Large intestine (tissue), 3 donors: ENCODE data around the gene GCAT. TPM values are rescaled to one million over a fixed set of nuclear protein-coding genes. Genes with fewer than 3 reads are reported as not detected.

Source experiments
- DNase-seq, 2 donors: peaks; one replicate each; pipeline versions ENCODE4 v3.0.0 to v3.0.0-alpha.2; 2013
- H3K27ac ChIP-seq: one replicate; pipeline ENCODE4 v1.5.1; 2013; ENCODE audit warnings: low read length
- H3K27me3 ChIP-seq: 2 replicates; pipeline ENCODE4 v1.6.1; 2013; ENCODE audit warnings: low read length; ENCODE audit not compliant: control insufficient read depth, insufficient read depth
- H3K36me3 ChIP-seq: 2 replicates; pipeline ENCODE4 v1.6.1; 2013; ENCODE audit warnings: low read length; ENCODE audit not compliant: control insufficient read depth, insufficient read depth
- H3K4me1 ChIP-seq: one replicate; pipeline ENCODE4 v1.6.1; 2013; ENCODE audit warnings: low read length; ENCODE audit not compliant: control insufficient read depth, insufficient read depth
- H3K4me3 ChIP-seq: one replicate; pipeline ENCODE4 v1.5.1; 2013; ENCODE audit warnings: low read length
- H3K9me3 ChIP-seq: one replicate; pipeline ENCODE4 v1.6.1; 2013; ENCODE audit warnings: mild to moderate bottlenecking, low read depth, low read length, moderate library complexity; ENCODE audit not compliant: control insufficient read depth
- WGBS: methylation state at CpG from one replicate; pipeline ENCODE4 v1.1.5; 2013; ENCODE audit warnings: low lambda C conversion rate; ENCODE audit not compliant: insufficient coverage; 5-methylcytosine and 5-hydroxymethylcytosine counted together
- polyA plus RNA-seq: library from polyadenylated mRNA; unstranded; fragments of 120-200 nt; gene quantifications from one replicate; pipeline ENCODE4 v1.2.1, GENCODE V29; 2013

Gene GCAT
- polyA plus RNA-seq, 1 donor: 9.2 TPM

DNA sequence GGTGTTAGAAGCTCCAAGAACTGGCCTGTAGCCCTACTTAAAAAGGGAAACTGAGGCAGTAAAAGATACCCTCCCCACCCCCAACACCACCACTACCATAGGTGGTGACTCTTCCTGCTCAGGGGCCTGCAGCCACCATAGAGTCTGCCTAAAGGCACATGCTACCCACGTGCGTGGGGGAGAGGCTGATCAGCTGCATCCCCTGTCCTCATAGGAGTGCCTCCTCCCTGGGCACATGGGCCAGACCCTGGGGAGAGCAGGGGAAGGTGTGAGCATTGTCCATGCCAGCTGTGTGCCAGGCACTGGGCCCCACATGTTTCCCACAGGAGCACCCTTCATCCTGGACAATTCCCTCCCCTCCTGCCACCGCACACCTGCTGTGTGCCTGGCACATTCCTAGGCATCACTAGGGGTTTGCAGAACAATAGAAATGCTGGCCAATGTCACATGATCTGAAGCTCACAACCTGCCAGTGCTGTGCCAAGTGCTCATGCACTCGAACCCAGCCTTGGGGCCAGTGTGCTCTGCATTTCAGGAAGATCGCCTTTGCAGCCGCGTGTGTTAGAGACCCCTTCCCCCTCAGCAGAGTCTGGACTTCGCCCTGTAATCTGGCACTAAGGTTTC is 41.7 kb upstream of the GCAT start:
- H3K36me3 ChIP-seq: peaks cover 61% of the 10 kb centered on the region
- no peaks in the 10 kb centered on the region for H3K27me3 ChIP-seq
- H3K27ac ChIP-seq: no peak overlapping the region
- no peak for DNase-seq
- H3K9me3 ChIP-seq: no peaks in the 10 kb centered on the region
- WGBS: no CpG with 5 or more reads among the region's 8 CpGs
- H3K4me3 ChIP-seq: no peak overlapping the region
- no peaks in the 10 kb centered on the region for H3K4me1 ChIP-seq

DNA sequence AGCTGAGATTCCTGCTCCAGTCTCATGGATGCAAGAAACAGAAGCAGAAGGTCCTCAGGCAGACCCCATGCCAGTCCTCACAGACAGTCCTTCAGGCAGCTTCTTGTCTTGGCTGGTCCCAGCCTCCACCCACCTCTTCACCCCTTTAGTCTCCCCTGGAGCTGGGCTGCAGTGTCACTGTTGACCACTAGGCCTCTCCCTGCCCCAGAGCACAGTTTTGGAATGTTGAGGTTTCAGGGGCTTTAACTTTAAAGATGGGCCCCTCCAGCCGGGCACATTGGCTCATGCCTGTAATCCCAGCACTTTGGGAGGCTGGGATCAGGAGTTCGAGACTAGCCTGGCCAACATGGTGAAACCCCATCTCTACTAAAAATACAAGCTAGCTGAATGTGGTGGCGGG is 39.5 kb upstream of the GCAT start:
- Histone ChIP-seq H3K27me3 (no peaks in the 10 kb centered on the region), H3K36me3 (peaks cover 76% of the 10 kb centered on the region), H3K4me1 (no peaks in the 10 kb centered on the region), H3K9me3 (no peaks in the 10 kb centered on the region), H3K27ac (no peak overlapping the region), H3K4me3 (no peak overlapping the region)
- no CpG with 5 or more reads among the region's 3 CpGs for WGBS
- no peak for DNase-seq

DNA sequence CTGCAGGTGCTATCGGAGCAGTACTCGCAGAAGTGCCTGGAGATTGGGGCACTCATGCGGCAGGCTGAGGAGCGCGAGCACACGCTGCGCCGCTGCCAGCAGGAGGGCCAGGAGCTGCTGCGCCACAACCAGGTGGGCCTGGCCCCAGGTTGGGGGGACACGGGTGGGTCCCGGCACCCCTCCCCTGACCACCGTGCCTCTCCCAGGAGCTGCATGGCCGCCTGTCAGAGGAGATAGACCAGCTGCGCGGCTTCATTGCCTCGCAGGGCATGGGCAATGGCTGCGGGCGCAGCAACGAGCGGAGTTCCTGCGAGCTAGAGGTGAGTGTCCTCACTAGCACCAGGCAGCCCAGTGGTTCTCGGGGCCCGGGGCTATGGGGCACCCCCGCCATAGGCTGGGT is 38.7 kb upstream of the GCAT start:
- H3K4me1 ChIP-seq: no peaks in the 10 kb centered on the region
- no peaks in the 10 kb centered on the region for H3K27me3 ChIP-seq
- no peak overlapping the region for H3K27ac ChIP-seq
- no peak for DNase-seq
- no peak overlapping the region for H3K4me3 ChIP-seq
- no peaks in the 10 kb centered on the region for H3K9me3 ChIP-seq
- WGBS: no CpG with 5 or more reads among the region's 24 CpGs
- H3K36me3 ChIP-seq: peaks cover 77% of the 10 kb centered on the region

DNA sequence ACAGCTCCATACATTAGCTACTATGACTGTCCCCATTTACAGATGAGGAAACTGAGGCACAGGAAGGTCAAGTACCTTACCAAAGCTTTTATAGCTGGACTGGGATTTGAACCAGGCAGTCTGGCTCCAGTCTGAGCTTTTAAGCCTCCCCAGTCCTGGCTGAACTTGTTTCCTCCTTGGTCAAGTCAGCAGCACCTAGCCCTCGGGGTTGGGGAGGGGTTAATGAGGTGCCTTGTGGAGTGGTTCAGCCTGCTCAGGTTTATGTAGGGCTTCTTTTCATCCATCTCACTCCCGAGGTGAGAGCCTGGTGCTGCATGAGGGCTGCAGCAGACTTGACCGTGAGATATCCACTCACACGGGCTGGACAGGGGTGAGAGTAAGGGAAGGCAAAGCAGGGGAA is 36.7 kb upstream of the GCAT start:
- WGBS: no CpG with 5 or more reads among the region's 4 CpGs
- Histone ChIP-seq H3K4me3 (no peak overlapping the region), H3K4me1 (no peaks in the 10 kb centered on the region), H3K27ac (no peak overlapping the region), H3K9me3 (no peaks in the 10 kb centered on the region), H3K36me3 (peaks cover 74% of the 10 kb centered on the region), H3K27me3 (no peaks in the 10 kb centered on the region)
- DNase-seq: no peak

DNA sequence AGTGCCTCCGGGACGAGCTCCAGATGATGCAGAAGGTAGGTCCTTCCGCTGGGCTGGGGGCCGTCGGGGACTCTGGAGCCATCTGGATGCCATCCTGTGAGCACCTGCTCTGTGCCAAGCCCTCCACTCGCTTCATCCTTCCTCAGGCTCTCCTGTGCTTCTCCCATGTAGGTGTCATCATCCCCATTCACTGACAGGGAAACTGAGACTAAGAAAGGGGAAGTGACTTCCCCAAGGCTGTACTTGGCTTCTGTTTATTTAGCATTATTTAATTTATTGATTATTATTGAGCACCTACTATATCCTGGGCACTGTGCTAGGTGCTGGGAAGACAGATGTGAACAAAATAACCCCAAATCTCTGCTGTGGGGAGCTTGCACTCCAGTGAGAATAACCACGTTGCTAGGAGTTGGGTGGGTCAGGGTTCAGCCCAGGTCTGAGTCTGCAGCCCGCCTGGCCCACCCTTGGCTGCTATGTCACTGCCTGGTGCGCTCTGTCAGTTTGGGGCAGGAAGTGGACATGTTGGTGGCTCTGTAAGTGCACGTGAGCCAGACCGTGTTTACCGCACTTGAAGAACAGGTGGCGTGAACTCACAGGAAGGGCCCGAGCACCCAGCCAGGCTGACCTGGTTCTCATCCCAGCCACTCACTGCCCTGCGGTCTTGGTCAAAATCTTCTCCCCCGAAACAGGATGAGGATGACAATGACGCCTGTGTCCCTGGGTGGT is 35.9 kb upstream of the GCAT start:
- no peaks in the 10 kb centered on the region for H3K4me1 ChIP-seq
- WGBS: no CpG with 5 or more reads among the region's 17 CpGs
- no peak for DNase-seq
- peaks cover 71% of the 10 kb centered on the region for H3K36me3 ChIP-seq
- H3K4me3 ChIP-seq: no peak overlapping the region
- H3K9me3 ChIP-seq: no peaks in the 10 kb centered on the region
- H3K27me3 ChIP-seq: no peaks in the 10 kb centered on the region
- H3K27ac ChIP-seq: no peak overlapping the region

DNA sequence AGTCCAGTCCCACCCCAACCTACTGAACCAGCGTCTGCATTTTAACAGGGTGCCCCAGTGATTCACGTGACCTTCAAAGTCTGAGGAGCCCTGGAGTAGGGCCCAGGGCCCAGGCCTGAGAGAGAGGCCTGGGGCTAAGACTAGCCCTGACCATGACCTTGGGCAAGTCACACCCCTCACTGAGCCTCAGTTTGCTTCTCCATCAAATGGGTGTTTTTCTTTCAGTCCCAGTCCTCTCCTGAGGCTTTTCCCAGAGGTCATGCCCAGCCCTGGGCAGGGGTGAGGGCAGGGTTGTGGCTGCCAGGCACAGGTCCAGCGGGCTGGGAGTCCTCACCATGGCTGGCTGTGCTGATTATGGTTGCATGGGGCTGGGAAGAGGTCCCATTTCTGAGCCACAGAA is 33.0 kb upstream of the GCAT start:
- peaks cover 47% of the 10 kb centered on the region for H3K36me3 ChIP-seq

DNA sequence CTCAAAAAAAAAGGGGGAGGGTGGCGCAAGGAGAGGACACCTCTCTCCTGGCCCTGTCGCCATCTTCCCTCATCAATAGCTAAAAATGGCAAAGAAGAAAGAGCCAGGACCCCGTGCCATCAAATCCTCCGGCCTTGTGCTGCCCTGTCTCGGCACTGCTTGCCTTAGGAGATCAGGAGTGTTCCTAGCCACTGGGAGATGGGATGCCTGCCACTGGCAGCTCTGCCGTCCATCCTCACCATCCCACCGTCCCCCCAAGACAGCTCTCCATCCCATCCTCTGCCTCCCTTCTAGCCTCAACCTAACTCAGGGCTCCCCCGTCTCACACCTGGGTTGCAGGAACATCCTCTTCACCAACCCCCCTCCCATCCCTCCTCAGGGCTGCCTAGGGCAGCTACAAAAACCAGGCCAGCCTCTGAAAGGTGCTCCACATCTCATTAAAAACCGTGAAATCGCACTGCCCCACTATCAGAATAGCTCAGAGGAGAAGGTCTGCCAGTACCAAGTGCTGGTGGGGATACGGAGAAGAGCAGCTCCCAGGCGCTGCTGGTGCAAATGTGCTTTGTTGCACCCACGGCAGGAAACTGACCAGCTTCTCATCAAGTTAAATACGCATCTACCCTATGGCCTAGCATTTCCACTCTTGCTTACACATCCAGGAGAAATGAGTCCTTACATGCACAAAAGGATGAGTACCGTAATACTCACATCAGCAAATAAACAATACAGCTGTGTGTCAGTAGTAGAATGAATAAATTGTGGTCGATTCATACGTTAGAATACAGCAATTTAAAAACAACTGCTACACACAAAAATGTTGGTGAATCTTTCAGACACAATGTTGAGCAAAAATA is 31.7 kb upstream of the GCAT start:
- H3K36me3 ChIP-seq: peaks cover 42% of the 10 kb centered on the region
- DNase-seq: no peak
- peaks cover 4% of the 10 kb centered on the region for H3K4me1 ChIP-seq
- 100% methylated on average over 1 of the region's 17 CpGs for WGBS
- H3K27me3 ChIP-seq: no peaks in the 10 kb centered on the region
- H3K27ac ChIP-seq: no peak overlapping the region
- H3K9me3 ChIP-seq: no peaks in the 10 kb centered on the region
- H3K4me3 ChIP-seq: no peak overlapping the region

More for the DNA sequence above, 33.0 kb upstream of the GCAT start:
- Histone ChIP-seq H3K27me3 (no peaks in the 10 kb centered on the region), H3K4me1 (peaks cover 4% of the 10 kb centered on the region), H3K27ac (no peak overlapping the region), H3K4me3 (no peak overlapping the region), H3K9me3 (no peaks in the 10 kb centered on the region)
- no peak for DNase-seq
- WGBS: no CpG with 5 or more reads among the region's 3 CpGs

DNA sequence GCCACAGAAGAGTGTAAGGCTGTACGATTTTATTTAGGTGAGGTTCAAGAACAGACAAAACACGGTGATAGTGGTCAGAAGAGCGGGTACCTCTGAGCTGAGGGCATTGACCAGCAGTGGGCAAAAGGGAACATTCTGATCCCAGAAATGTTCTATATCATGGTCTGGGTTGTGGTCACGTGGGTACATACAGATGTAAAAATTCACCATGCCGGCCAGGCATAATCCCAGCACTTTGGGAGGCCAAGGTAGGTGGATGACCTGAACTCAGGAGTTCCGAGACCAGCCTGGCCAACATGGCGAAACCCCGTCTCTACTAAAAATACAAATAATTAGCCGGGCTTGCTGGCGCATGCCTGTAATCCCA is 31.1 kb upstream of the GCAT start:
- H3K4me1 ChIP-seq: peaks cover 4% of the 10 kb centered on the region
- H3K9me3 ChIP-seq: no peaks in the 10 kb centered on the region
- peaks cover 36% of the 10 kb centered on the region for H3K36me3 ChIP-seq
- no peak overlapping the region for H3K4me3 ChIP-seq
- DNase-seq: no peak
- no peaks in the 10 kb centered on the region for H3K27me3 ChIP-seq
- no CpG with 5 or more reads among the region's 10 CpGs for WGBS
- no peak overlapping the region for H3K27ac ChIP-seq

DNA sequence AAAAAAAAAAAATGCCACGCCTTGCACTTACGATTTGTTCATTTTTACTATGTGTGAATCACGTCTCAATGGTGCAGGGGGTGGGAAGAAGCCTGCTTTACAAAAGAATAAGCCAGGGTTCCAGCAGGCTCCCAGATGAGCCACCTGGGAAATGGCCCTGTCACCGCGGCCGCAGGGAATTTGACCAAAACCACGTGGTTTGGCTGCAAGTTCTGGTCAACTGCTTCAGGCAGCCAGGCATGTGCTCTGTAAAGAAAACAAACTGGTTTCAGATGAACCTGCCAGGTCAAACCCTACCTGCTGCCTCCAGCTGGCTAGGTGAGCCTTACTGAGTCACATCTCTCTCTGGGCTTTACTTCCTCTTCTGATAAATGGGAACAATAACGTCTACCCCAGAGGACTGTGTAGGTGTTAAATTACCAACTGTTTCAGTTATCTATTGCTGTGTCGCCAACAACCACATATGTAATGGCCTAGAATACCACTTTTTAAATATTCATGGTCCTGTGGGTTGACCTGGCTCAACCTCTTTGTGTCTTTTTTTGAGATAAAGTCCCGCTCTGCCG is 30.5 kb upstream of the GCAT start:
- Histone ChIP-seq H3K36me3 (peaks cover 30% of the 10 kb centered on the region), H3K9me3 (no peaks in the 10 kb centered on the region), H3K27me3 (no peaks in the 10 kb centered on the region), H3K27ac (no peak overlapping the region), H3K4me1 (peaks cover 4% of the 10 kb centered on the region), H3K4me3 (no peak overlapping the region)
- no CpG with 5 or more reads among the region's 11 CpGs for WGBS
- DNase-seq: peak; percentile 36 to 61

DNA sequence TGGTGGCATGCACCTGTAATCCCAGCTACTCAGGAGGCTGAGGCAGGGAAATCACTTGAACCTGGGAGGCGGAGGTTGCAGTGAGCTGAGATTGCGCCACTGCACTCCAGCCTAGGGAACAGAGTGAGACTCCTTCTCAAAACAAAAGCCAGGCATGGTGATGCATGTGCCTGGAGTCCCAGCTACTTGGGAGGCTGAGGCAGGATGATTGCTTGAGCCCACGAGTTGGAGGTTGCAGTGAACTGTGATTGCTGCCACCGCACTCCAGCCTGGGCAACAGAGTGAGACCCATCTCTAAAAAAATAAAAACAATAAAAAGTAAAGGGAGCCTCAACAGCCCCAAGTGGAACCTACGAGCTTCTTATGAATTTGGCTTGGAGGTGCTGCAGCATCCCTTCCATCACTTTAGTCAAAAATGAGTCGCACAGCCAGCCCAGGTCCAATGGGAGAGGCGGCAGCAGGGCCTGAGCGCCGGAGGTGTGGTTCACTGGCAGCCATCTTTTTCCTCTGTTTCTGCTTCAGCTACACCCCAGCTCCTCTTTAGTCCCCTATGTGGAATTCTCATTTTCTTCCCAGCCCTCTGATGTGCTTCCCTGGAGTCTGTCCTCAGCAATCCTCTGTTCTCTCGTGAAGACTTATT is 29.2 kb upstream of the GCAT start:
- no peak overlapping the region for H3K4me3 ChIP-seq
- H3K27ac ChIP-seq: no peak overlapping the region
- no peak for DNase-seq
- no CpG with 5 or more reads among the region's 10 CpGs for WGBS
- no peaks in the 10 kb centered on the region for H3K9me3 ChIP-seq
- H3K4me1 ChIP-seq: peaks cover 4% of the 10 kb centered on the region
- H3K36me3 ChIP-seq: peaks cover 17% of the 10 kb centered on the region
- no peaks in the 10 kb centered on the region for H3K27me3 ChIP-seq
